Neural progenitor cell (in vitro differentiated cells): ENCODE data around the gene FAM78B. TPM values are rescaled to one million over a fixed set of nuclear protein-coding genes. Genes with fewer than 3 reads are reported as not detected.

Experiments used
- DNase-seq: peaks from one replicate; pipeline ENCODE4 v3.0.0-alpha.2; 2016; ENCODE audit warnings: low spot score
- H2AFZ ChIP-seq: fragments of 200-600 bp; sonication (generic); replicated peaks from 2 replicates; pipeline ENCODE4 v1.6.1; 2016; ENCODE audit warnings: antibody characterized with exemption
- H3F3A ChIP-seq: fragments of 200-600 bp; sonication (generic); 2 replicates; pipeline ENCODE4 v1.6.1; 2016; ENCODE audit warnings: antibody characterized with exemption, low read depth
- H3K27ac ChIP-seq: fragments of 200-600 bp; sonication (generic); 2 replicates; pipeline ENCODE4 v1.5.1; 2016; ENCODE audit warnings: mild to moderate bottlenecking
- H3K27me3 ChIP-seq: fragments of 200-600 bp; sonication (generic); 2 replicates; pipeline ENCODE4 v1.6.1; 2016; ENCODE audit warnings: mild to moderate bottlenecking, moderate library complexity
- H3K36me3 ChIP-seq: fragments of 200-600 bp; sonication (generic); 2 replicates; pipeline ENCODE4 v1.5.1; 2016
- H3K4me1 ChIP-seq: fragments of 200-600 bp; sonication (generic); 2 replicates; pipeline ENCODE4 v1.6.1; 2016; ENCODE audit warnings: mixed run types
- H3K4me2 ChIP-seq: fragments of 200-600 bp; sonication (generic); 2 replicates; pipeline ENCODE4 v1.6.1; 2016
- H3K4me3 ChIP-seq: fragments of 200-600 bp; sonication (generic); 2 replicates; pipeline ENCODE4 v1.5.1; 2016
- H3K79me2 ChIP-seq: fragments of 200-600 bp; sonication (generic); 2 replicates; pipeline ENCODE4 v1.6.1; 2016; ENCODE audit warnings: low read depth
- H3K9ac ChIP-seq: fragments of 200-600 bp; sonication (generic); 2 replicates; pipeline ENCODE4 v1.6.1; 2016
- H3K9me3 ChIP-seq: fragments of 200-600 bp; sonication (generic); 2 replicates; pipeline ENCODE4 v1.5.1; 2016; ENCODE audit warnings: low read depth
- H4K20me1 ChIP-seq: fragments of 200-600 bp; sonication (generic); 2 replicates; pipeline ENCODE4 v1.6.1; 2016; ENCODE audit warnings: low read depth
- H3K27ac Mint-ChIP-seq: 3 replicates; pipeline ENCODE4 v1.8.0; 2021; ENCODE audit warnings: mixed read lengths
- H3K27me3 Mint-ChIP-seq: 2 replicates; pipeline ENCODE4 v1.8.0; 2022; ENCODE audit warnings: low read depth, mild to moderate bottlenecking, inconsistent platforms, moderate library complexity, mixed read lengths; ENCODE audit not compliant: insufficient read depth
- H3K36me3 Mint-ChIP-seq: 3 replicates; pipeline ENCODE4 v1.8.0; 2021; ENCODE audit warnings: mixed read lengths
- H3K4me1 Mint-ChIP-seq: 3 replicates; pipeline ENCODE4 v1.8.0; 2021; ENCODE audit warnings: mixed read lengths
- H3K4me3 Mint-ChIP-seq: 3 replicates; pipeline ENCODE4 v1.8.0; 2021; ENCODE audit warnings: mild to moderate bottlenecking, moderate library complexity, mixed read lengths
- H3K9me3 Mint-ChIP-seq: 3 replicates; pipeline ENCODE4 v1.8.0; 2020; ENCODE audit warnings: mixed read lengths
- EZH2 ChIP-seq: fragments of 200-600 bp; sonication (generic); IDR thresholded peaks from 2 replicates; pipeline ENCODE4 v1.6.1; 2017; ENCODE audit warnings: antibody characterized with exemption, mild to moderate bottlenecking, moderate library complexity
- EZH2phosphoT487 ChIP-seq: fragments of 200-600 bp; sonication (generic); IDR thresholded peaks from 2 replicates; pipeline ENCODE4 v1.6.1; 2017; ENCODE audit warnings: antibody characterized with exemption
- total RNA-seq: library from RNA; depleted of rRNA; stranded (reverse); fragments of >200 nt; gene quantifications from 2 replicates; pipeline ENCODE4 v1.2.3, GENCODE V29; 2015; ENCODE audit warnings: low replicate concordance
- TF ChIP-seq, protein P1 (sequence below): fragments of 200-600 bp; sonication (generic); IDR thresholded peaks from 2 replicates; pipeline ENCODE4 v1.5.1; 2017; ENCODE audit warnings: antibody characterized with exemption, mild to moderate bottlenecking

FAM78B gene
- total RNA-seq, 1 donor from 2014 or later = not detected

DNA sequence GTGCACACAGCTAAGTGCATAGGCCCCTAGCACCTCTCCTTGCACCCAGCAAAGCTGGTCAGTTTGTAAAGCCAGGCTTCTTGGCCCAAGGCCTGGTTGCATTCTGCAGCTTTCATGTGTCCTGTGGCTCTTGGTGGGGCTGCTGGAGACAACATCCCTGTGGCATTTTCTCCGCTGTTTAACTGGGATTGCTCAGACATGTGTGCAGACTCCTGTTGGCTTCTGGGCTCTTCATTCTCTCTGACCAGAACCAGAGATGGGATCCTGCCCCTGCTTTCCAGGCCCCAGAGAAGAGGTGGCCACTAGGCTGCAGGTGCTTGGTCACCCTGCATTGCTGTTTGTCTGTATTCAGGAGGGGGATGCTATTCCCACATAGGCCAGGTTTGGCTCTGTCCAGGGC lies 50.8 kb downstream of the FAM78B start:
- H2AFZ ChIP-seq = no peak overlapping the region
- no peak overlapping the region for H3K4me3 ChIP-seq
- H3K4me2 ChIP-seq = no peak overlapping the region
- Mint-ChIP-seq H3K4me3 (no peak overlapping the region), H3K36me3 (no peaks in the 10 kb centered on the region), H3K27me3 (peaks cover 2% of the 10 kb centered on the region), H3K4me1 (peaks cover 5% of the 10 kb centered on the region), H3K27ac (no peak overlapping the region), H3K9me3 (no peaks in the 10 kb centered on the region)
- no peak overlapping the region for H3K27ac ChIP-seq
- no peak for DNase-seq
- H3K36me3 ChIP-seq = no peaks in the 10 kb centered on the region
- H3K9me3 ChIP-seq = no peaks in the 10 kb centered on the region
- H3K79me2 ChIP-seq = no peaks in the 10 kb centered on the region
- H3K27me3 ChIP-seq = no peaks in the 10 kb centered on the region
- H3F3A ChIP-seq = no peaks in the 10 kb centered on the region
- no peak for TF ChIP-seq EZH2phosphoT487
- no peak for TF ChIP-seq EZH2
- TF ChIP-seq, protein P1, sequence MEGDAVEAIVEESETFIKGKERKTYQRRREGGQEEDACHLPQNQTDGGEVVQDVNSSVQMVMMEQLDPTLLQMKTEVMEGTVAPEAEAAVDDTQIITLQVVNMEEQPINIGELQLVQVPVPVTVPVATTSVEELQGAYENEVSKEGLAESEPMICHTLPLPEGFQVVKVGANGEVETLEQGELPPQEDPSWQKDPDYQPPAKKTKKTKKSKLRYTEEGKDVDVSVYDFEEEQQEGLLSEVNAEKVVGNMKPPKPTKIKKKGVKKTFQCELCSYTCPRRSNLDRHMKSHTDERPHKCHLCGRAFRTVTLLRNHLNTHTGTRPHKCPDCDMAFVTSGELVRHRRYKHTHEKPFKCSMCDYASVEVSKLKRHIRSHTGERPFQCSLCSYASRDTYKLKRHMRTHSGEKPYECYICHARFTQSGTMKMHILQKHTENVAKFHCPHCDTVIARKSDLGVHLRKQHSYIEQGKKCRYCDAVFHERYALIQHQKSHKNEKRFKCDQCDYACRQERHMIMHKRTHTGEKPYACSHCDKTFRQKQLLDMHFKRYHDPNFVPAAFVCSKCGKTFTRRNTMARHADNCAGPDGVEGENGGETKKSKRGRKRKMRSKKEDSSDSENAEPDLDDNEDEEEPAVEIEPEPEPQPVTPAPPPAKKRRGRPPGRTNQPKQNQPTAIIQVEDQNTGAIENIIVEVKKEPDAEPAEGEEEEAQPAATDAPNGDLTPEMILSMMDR = no peak
- no peaks in the 10 kb centered on the region for H3K4me1 ChIP-seq
- no peaks in the 10 kb centered on the region for H4K20me1 ChIP-seq
- no peak overlapping the region for H3K9ac ChIP-seq

DNA sequence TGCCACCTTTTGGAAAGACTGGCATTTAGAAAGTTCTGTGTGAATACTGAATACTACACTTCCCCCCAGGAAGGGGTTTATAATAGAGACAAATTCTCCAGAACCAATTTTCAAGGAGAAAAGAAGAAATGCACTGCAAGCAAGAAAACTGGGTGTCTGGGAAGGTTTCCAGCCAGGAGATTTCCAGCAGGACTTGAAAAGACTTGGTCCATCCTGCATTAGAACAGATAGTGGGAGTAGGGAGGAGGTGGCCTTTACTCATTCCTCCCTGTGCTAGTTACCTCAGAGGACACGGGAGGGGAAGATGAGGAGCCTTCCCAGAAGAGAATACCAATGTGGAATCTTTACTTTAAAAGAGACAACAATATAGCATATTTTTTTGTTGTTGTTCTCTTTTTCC lies 52.4 kb downstream of the FAM78B start:
- Histone ChIP-seq H3K4me3 (no peak overlapping the region), H3K36me3 (no peaks in the 10 kb centered on the region), H3K27me3 (no peaks in the 10 kb centered on the region), H2AFZ (no peak overlapping the region), H3F3A (no peaks in the 10 kb centered on the region), H3K9ac (no peak overlapping the region), H4K20me1 (no peaks in the 10 kb centered on the region), H3K4me1 (no peaks in the 10 kb centered on the region), H3K4me2 (no peak overlapping the region), H3K79me2 (no peaks in the 10 kb centered on the region), H3K9me3 (no peaks in the 10 kb centered on the region), H3K27ac (no peak overlapping the region)
- Mint-ChIP-seq H3K4me1 (peaks cover 3% of the 10 kb centered on the region), H3K36me3 (no peaks in the 10 kb centered on the region), H3K9me3 (no peaks in the 10 kb centered on the region), H3K27me3 (no peaks in the 10 kb centered on the region), H3K4me3 (no peak overlapping the region), H3K27ac (no peak overlapping the region)
- no peak for TF ChIP-seq EZH2phosphoT487
- TF ChIP-seq, protein P1 = no peak
- TF ChIP-seq EZH2 = no peak
- no peak for DNase-seq

DNA sequence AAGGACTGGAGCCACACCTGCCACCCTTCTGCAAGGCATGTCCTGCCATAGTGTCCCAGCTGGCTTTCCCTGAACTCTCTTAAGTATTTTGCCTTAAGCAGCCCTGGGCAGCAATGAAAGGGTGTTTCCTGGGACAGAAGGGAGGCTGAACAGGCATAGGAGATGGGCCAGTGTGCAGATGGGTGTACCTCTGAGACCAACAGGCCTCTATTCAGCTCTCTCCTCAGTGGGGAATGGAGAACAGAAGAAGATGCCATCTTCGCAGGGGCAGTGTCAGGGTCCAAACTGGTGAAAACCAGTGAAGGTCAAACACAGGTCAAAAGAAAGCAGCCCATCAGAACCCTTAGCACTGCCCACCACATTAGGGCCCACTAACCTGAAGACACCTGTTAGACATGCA lies 53.2 kb downstream of the FAM78B start:
- Histone ChIP-seq H3K36me3 (no peaks in the 10 kb centered on the region), H3K9me3 (no peaks in the 10 kb centered on the region), H3K4me3 (no peak overlapping the region), H3F3A (no peaks in the 10 kb centered on the region), H4K20me1 (no peaks in the 10 kb centered on the region), H3K4me2 (no peak overlapping the region), H3K79me2 (no peaks in the 10 kb centered on the region), H3K9ac (no peak overlapping the region), H3K27me3 (no peaks in the 10 kb centered on the region), H2AFZ (no peak overlapping the region), H3K27ac (no peak overlapping the region), H3K4me1 (peaks cover 3% of the 10 kb centered on the region)
- Mint-ChIP-seq H3K9me3 (no peaks in the 10 kb centered on the region), H3K27me3 (peaks cover 3% of the 10 kb centered on the region), H3K4me3 (no peak overlapping the region), H3K27ac (no peak overlapping the region), H3K36me3 (no peaks in the 10 kb centered on the region), H3K4me1 (no peaks in the 10 kb centered on the region)
- no peak for TF ChIP-seq EZH2
- TF ChIP-seq EZH2phosphoT487 = no peak
- TF ChIP-seq, protein P1 = no peak
- DNase-seq = no peak

DNA sequence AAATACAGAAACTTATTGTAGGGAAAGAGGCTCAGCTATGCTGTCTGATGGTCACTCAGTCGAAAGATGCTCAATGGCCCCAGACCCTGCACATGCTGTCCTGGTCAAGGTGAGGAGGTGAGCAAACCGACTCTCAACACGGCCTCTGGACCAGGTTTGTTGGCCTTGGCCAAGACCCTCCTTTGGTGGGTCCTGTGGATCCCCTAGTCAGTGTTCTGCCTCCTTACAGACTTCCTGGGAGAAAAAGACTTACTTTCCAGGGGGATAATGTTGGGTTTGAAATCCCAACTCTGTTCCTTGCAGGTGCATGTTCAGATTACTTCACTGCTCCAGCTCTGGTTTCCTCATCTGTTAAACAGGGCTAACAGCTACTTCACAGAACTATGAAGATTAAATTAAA lies 53.8 kb downstream of the FAM78B start:
- no peaks in the 10 kb centered on the region for H3K4me1 Mint-ChIP-seq
- H4K20me1 ChIP-seq = no peaks in the 10 kb centered on the region
- H3K79me2 ChIP-seq = no peaks in the 10 kb centered on the region
- no peak overlapping the region for H3K27ac ChIP-seq
- H3K4me3 Mint-ChIP-seq = no peak overlapping the region
- H3K36me3 Mint-ChIP-seq = no peaks in the 10 kb centered on the region
- no peaks in the 10 kb centered on the region for H3K9me3 Mint-ChIP-seq
- H3K27ac Mint-ChIP-seq = no peak overlapping the region
- H3K9me3 ChIP-seq = no peaks in the 10 kb centered on the region
- no peak overlapping the region for H3K9ac ChIP-seq
- no peak overlapping the region for H2AFZ ChIP-seq
- peaks cover 3% of the 10 kb centered on the region for H3K27me3 Mint-ChIP-seq
- peaks cover 3% of the 10 kb centered on the region for H3K4me1 ChIP-seq
- DNase-seq = no peak
- no peaks in the 10 kb centered on the region for H3F3A ChIP-seq
- H3K4me2 ChIP-seq = no peak overlapping the region
- TF ChIP-seq EZH2phosphoT487 (no peak), EZH2 (no peak)
- TF ChIP-seq, protein P1 = no peak
- no peak overlapping the region for H3K4me3 ChIP-seq
- H3K36me3 ChIP-seq = no peaks in the 10 kb centered on the region
- H3K27me3 ChIP-seq = no peaks in the 10 kb centered on the region
